ENCODE data around the gene CDH5.

The CDH5 gene

GRCh38 chr16:66354034-66354909 lies 12.2 kb upstream of the CDH5 start:
- no peak for DNase-seq (ENCODE audit: low spot score)
- in situ Hi-C loops (cut with MboI; ENCODE audit: low sequenced_read_pairs, unreplicated experiment): no loop called here
- TF ChIP-seq CTCF (IDR thresholded peaks at IDR 0.05; ENCODE audit: borderline replicate concordance, control extremely low read depth, extremely low read depth, insufficient read depth, missing control alignments): no peak

GRCh38 chr16:66355526-66355925 lies 11.0 kb upstream of the CDH5 start:
- DNase-seq (ENCODE audit: low spot score): no peak
- in situ Hi-C loops (cut with MboI; ENCODE audit: low sequenced_read_pairs, unreplicated experiment): no loop called here
- no peak for TF ChIP-seq CTCF (IDR thresholded peaks at IDR 0.05; ENCODE audit: borderline replicate concordance, control extremely low read depth, extremely low read depth, insufficient read depth, missing control alignments)

- peak; percentile 75 for DNase-seq (ENCODE audit: low spot score)
- in situ Hi-C loops (cut with MboI; ENCODE audit: low sequenced_read_pairs, unreplicated experiment): no loop called here
- TF ChIP-seq CTCF (IDR thresholded peaks at IDR 0.05; ENCODE audit: borderline replicate concordance, control extremely low read depth, extremely low read depth, insufficient read depth, missing control alignments): peak; percentile 57
Observed at GRCh38 chr16:66357523-66357928, 9.0 kb upstream of the CDH5 start.

GRCh38 chr16:66358231-66358630 lies 8.3 kb upstream of the CDH5 start:
- no peak for DNase-seq (ENCODE audit: low spot score)
- in situ Hi-C loops (cut with MboI; ENCODE audit: low sequenced_read_pairs, unreplicated experiment): no loop called here
- TF ChIP-seq CTCF (IDR thresholded peaks at IDR 0.05; ENCODE audit: borderline replicate concordance, control extremely low read depth, extremely low read depth, insufficient read depth, missing control alignments): no peak

- DNase-seq (ENCODE audit: low spot score): no peak
- in situ Hi-C loops (cut with MboI; ENCODE audit: low sequenced_read_pairs, unreplicated experiment): no loop called here
- TF ChIP-seq CTCF (IDR thresholded peaks at IDR 0.05; ENCODE audit: borderline replicate concordance, control extremely low read depth, extremely low read depth, insufficient read depth, missing control alignments): no peak
Observed at GRCh38 chr16:66359012-66359411, 7.5 kb upstream of the CDH5 start.

- no peak for TF ChIP-seq CTCF (IDR thresholded peaks at IDR 0.05; ENCODE audit: borderline replicate concordance, control extremely low read depth, extremely low read depth, insufficient read depth, missing control alignments)
- in situ Hi-C loops (cut with MboI; ENCODE audit: low sequenced_read_pairs, unreplicated experiment): no loop called here
- DNase-seq (ENCODE audit: low spot score): no peak
Observed at GRCh38 chr16:66359811-66360608, 6.5 kb upstream of the CDH5 start.

Data from GM13976 (cell line).